H9 (cell line): ENCODE results near the gene ESPNL. TPM values are rescaled to one million over a fixed set of nuclear protein-coding genes. Genes with fewer than 3 reads are reported as not detected.

Experiments used
- DNase-seq: peaks from one replicate; pipeline ENCODE4 v3.0.0-alpha.2; 2017
- H2AFZ ChIP-seq: one replicate; pipeline ENCODE4 v1.6.1; 2013; ENCODE audit warnings: mild to moderate bottlenecking, low read length, control low read depth, moderate library complexity
- H2AK5ac ChIP-seq: 2 replicates; pipeline ENCODE4 v1.6.1; 2013; ENCODE audit warnings: low read length, control low read depth, mixed read lengths; ENCODE audit not compliant: insufficient read length
- H2BK120ac ChIP-seq: one replicate; pipeline ENCODE4 v1.6.1; 2013; ENCODE audit warnings: low read depth, mild to moderate bottlenecking, low read length, control low read depth, inconsistent platforms; ENCODE audit not compliant: poor library complexity, severe bottlenecking
- H2BK12ac ChIP-seq: 2 replicates; pipeline ENCODE4 v1.6.1; 2013; ENCODE audit warnings: low read length, control low read depth, mixed read lengths, low read depth; ENCODE audit not compliant: insufficient read length
- H2BK15ac ChIP-seq: 2 replicates; pipeline ENCODE4 v1.6.1; 2013; ENCODE audit warnings: low read depth, low read length, control low read depth
- H2BK20ac ChIP-seq: one replicate; pipeline ENCODE4 v1.6.1; 2013; ENCODE audit warnings: low read depth, mild to moderate bottlenecking, low read length, control low read depth, inconsistent platforms; ENCODE audit not compliant: poor library complexity, severe bottlenecking
- H2BK5ac ChIP-seq: 2 replicates; pipeline ENCODE4 v1.6.1; 2013; ENCODE audit warnings: low read length, control low read depth, mixed read lengths; ENCODE audit not compliant: insufficient read length
- H3K14ac ChIP-seq: 2 replicates; pipeline ENCODE4 v1.6.1; 2013; ENCODE audit warnings: low read length, control low read depth; ENCODE audit not compliant: insufficient read depth
- H3K18ac ChIP-seq: 2 replicates; pipeline ENCODE4 v1.6.1; 2013; ENCODE audit warnings: low read depth, mild to moderate bottlenecking, mixed read lengths, low read length, control low read depth; ENCODE audit not compliant: insufficient read length
- H3K23ac ChIP-seq: 2 replicates; pipeline ENCODE4 v1.6.1; 2013; ENCODE audit warnings: low read length, control low read depth, mixed read lengths, low read depth; ENCODE audit not compliant: insufficient read length
- H3K23me2 ChIP-seq: 2 replicates; pipeline ENCODE4 v1.6.1; 2013; ENCODE audit warnings: low read depth, mild to moderate bottlenecking, mixed read lengths, low read length, control low read depth; ENCODE audit not compliant: insufficient read length, poor library complexity, severe bottlenecking
- H3K27ac ChIP-seq: 2 replicates; pipeline ENCODE4 v1.5.1; 2013; ENCODE audit warnings: low read length, control low read depth, mixed read lengths, low read depth; ENCODE audit not compliant: insufficient read length
- H3K27me3 ChIP-seq: 2 replicates; pipeline ENCODE4 v1.6.1; 2013; ENCODE audit warnings: low read length, control low read depth, inconsistent platforms; ENCODE audit not compliant: insufficient read depth
- H3K4ac ChIP-seq: 2 replicates; pipeline ENCODE4 v1.6.1; 2013; ENCODE audit warnings: low read depth, mild to moderate bottlenecking, control low read depth, inconsistent platforms, low read length, moderate library complexity
- H3K4me1 ChIP-seq: 2 replicates; pipeline ENCODE4 v1.6.1; 2013; ENCODE audit warnings: low read length, control low read depth, inconsistent platforms; ENCODE audit not compliant: insufficient read depth
- H3K4me2 ChIP-seq: 2 replicates; pipeline ENCODE4 v1.6.1; 2013; ENCODE audit warnings: low read length, control low read depth, mixed read lengths; ENCODE audit not compliant: insufficient read length, insufficient read depth
- H3K56ac ChIP-seq: 2 replicates; pipeline ENCODE4 v1.6.1; 2013; ENCODE audit warnings: low read depth, mild to moderate bottlenecking, mixed read lengths, low read length, control low read depth; ENCODE audit not compliant: insufficient read length
- H3K79me1 ChIP-seq: 2 replicates; pipeline ENCODE4 v1.6.1; 2013; ENCODE audit warnings: low read depth, mild to moderate bottlenecking, moderate library complexity, low read length, control low read depth, inconsistent platforms; ENCODE audit not compliant: insufficient read depth, poor library complexity, severe bottlenecking
- H3K79me2 ChIP-seq: 2 replicates; pipeline ENCODE4 v1.6.1; 2013; ENCODE audit warnings: low read length, control low read depth, inconsistent platforms; ENCODE audit not compliant: insufficient read depth
- H3K9ac ChIP-seq: 2 replicates; pipeline ENCODE4 v1.6.1; 2013; ENCODE audit warnings: low read length, control low read depth, mixed read lengths; ENCODE audit not compliant: insufficient read length; ENCODE audit errors: extremely low read depth
- H3K9me3 ChIP-seq: one replicate; pipeline ENCODE4 v1.6.1; 2013; ENCODE audit warnings: low read depth, low read length, inconsistent platforms; ENCODE audit not compliant: control insufficient read depth
- H3T11ph ChIP-seq: one replicate; pipeline ENCODE4 v1.6.1; 2013; ENCODE audit warnings: mild to moderate bottlenecking, low read length, control low read depth, inconsistent platforms
- H4K20me1 ChIP-seq: one replicate; pipeline ENCODE4 v1.6.1; 2013; ENCODE audit not compliant: control insufficient read depth, insufficient read length, insufficient read depth
- H4K5ac ChIP-seq: 2 replicates; pipeline ENCODE4 v1.6.1; 2013; ENCODE audit warnings: low read depth, mild to moderate bottlenecking, mixed read lengths, low read length, control low read depth; ENCODE audit not compliant: insufficient read length
- H4K8ac ChIP-seq: replicated peaks from 2 replicates; pipeline ENCODE4 v1.6.1; 2013; ENCODE audit warnings: low read length, control low read depth, mixed read lengths, low read depth; ENCODE audit not compliant: insufficient read length
- H4K91ac ChIP-seq: 2 replicates; pipeline ENCODE4 v1.6.1; 2013; ENCODE audit warnings: low read depth, mild to moderate bottlenecking, moderate library complexity, mixed read lengths, low read length, control low read depth; ENCODE audit not compliant: insufficient read length
- H3K27ac Mint-ChIP-seq, 3 experiments: 2 replicates in 2 of 3; 3 replicates in 1 of 3; pipeline ENCODE4 v1.8.0; 2020 to 2021; ENCODE audit warnings: mixed read lengths in 3 of 3, mild to moderate bottlenecking in 1 of 3, moderate library complexity in 1 of 3
- H3K27me3 Mint-ChIP-seq: 2 replicates; pipeline ENCODE4 v1.8.0; 2021; ENCODE audit warnings: low read depth, mild to moderate bottlenecking, moderate library complexity, mixed read lengths
- H3K36me3 Mint-ChIP-seq, 3 experiments: 2 replicates in 2 of 3; 3 replicates in 1 of 3; pipeline ENCODE4 v1.8.0; 2020 to 2021; ENCODE audit warnings: low read depth in 3 of 3, mixed read lengths in 3 of 3; ENCODE audit not compliant: insufficient read depth in 1 of 3
- H3K4me1 Mint-ChIP-seq, 2 experiments: 2 replicates each; pipeline ENCODE4 v1.8.0; 2020; ENCODE audit warnings: mixed read lengths in 2 of 2
- H3K4me3 Mint-ChIP-seq, 2 experiments: 2 replicates in 1 of 2; 3 replicates in 1 of 2; pipeline ENCODE4 v1.8.0; 2020 to 2021; ENCODE audit warnings: mild to moderate bottlenecking in 2 of 2, mixed read lengths in 2 of 2, moderate library complexity in 1 of 2
- H3K9me3 Mint-ChIP-seq, 2 experiments: 2 replicates in 1 of 2; 3 replicates in 1 of 2; pipeline ENCODE4 v1.8.0; 2020; ENCODE audit warnings: mild to moderate bottlenecking in 2 of 2, mixed read lengths in 2 of 2, moderate library complexity in 1 of 2
- CTCF ChIP-seq: fragments of 200-600 bp; sonication (generic); conservative IDR thresholded peaks from 3 replicates; pipeline ENCODE4 v1.8.0; 2021; ENCODE audit warnings: antibody characterized with exemption, mild to moderate bottlenecking
- WGBS: extraction: QIAGEN DNeasy Blood & Tissue Kit; methylation state at CpG from one replicate; pipeline ENCODE4 v1.1.7; 2013; ENCODE audit warnings: missing lambda C conversion rate, low lambda C conversion rate, mixed read lengths; ENCODE audit not compliant: insufficient read length; ENCODE audit errors: extremely low coverage; 5-methylcytosine and 5-hydroxymethylcytosine counted together
- total RNA-seq: library from RNA; stranded (reverse); gene quantifications from 2 replicates; pipeline ENCODE4 v1.2.1, GENCODE V29; 2021

Gene ESPNL
- total RNA-seq, 1 experiment from 2014 or later, result 0.17 TPM

- no peak overlapping the region for H3K18ac ChIP-seq
- no peak overlapping the region for H4K5ac ChIP-seq
- no peak overlapping the region for H2BK15ac ChIP-seq
- no peaks in the 10 kb centered on the region; the same call in 1 of the 2 replicates for H3K27me3 Mint-ChIP-seq
- H3K9ac ChIP-seq, result no peak overlapping the region
- H3K27ac Mint-ChIP-seq, result no peak overlapping the region
- H3K79me1 ChIP-seq, result no peaks in the 10 kb centered on the region
- no peak overlapping the region for H4K8ac ChIP-seq
- no peak overlapping the region for H3K56ac ChIP-seq
- H3T11ph ChIP-seq, result no peak overlapping the region
- H2BK5ac ChIP-seq, result no peak overlapping the region
- H2BK12ac ChIP-seq, result no peak overlapping the region
- DNase-seq, result no peak
- no peaks in the 10 kb centered on the region for H3K23me2 ChIP-seq
- no peaks in the 10 kb centered on the region for H4K20me1 ChIP-seq
- H3K79me2 ChIP-seq, result no peaks in the 10 kb centered on the region
- H2BK120ac ChIP-seq, result no peak overlapping the region
- no CpG with 5 or more reads among the region's 2 CpGs for WGBS
- H2AK5ac ChIP-seq, result no peak overlapping the region
- no peak overlapping the region for H3K14ac ChIP-seq
- H3K4me1 ChIP-seq, result no peaks in the 10 kb centered on the region
- no peaks in the 10 kb centered on the region for H3K4me1 Mint-ChIP-seq
- H3K27me3 ChIP-seq, result no peaks in the 10 kb centered on the region
- H3K4me2 ChIP-seq, result no peak overlapping the region
- H2AFZ ChIP-seq, result no peak overlapping the region
- no peak for TF ChIP-seq CTCF
- H4K91ac ChIP-seq, result no peak overlapping the region
- H3K36me3 Mint-ChIP-seq, result no peaks in the 10 kb centered on the region
- H3K9me3 ChIP-seq, result no peaks in the 10 kb centered on the region
- H3K4ac ChIP-seq, result no peak overlapping the region
- no peaks in the 10 kb centered on the region; a peak in 1 of 5 replicates for H3K9me3 Mint-ChIP-seq
- H3K27ac ChIP-seq, result no peak overlapping the region
- H3K4me3 Mint-ChIP-seq, result no peak overlapping the region
- H2BK20ac ChIP-seq, result no peak overlapping the region
- H3K23ac ChIP-seq, result no peak overlapping the region
Measured at GRCh38 chr2:238126338-238126737, 26.2 kb downstream of the ESPNL start.
